ENCODE measurements around the gene DSCAML1. TPM values are rescaled to one million over a fixed set of nuclear protein-coding genes. Genes with fewer than 3 reads are reported as not detected.

The DSCAML1 gene
- total RNA-seq, 4 donors from 2014 or later: 0.29 to 29.1 (median 3.4) TPM

DNA sequence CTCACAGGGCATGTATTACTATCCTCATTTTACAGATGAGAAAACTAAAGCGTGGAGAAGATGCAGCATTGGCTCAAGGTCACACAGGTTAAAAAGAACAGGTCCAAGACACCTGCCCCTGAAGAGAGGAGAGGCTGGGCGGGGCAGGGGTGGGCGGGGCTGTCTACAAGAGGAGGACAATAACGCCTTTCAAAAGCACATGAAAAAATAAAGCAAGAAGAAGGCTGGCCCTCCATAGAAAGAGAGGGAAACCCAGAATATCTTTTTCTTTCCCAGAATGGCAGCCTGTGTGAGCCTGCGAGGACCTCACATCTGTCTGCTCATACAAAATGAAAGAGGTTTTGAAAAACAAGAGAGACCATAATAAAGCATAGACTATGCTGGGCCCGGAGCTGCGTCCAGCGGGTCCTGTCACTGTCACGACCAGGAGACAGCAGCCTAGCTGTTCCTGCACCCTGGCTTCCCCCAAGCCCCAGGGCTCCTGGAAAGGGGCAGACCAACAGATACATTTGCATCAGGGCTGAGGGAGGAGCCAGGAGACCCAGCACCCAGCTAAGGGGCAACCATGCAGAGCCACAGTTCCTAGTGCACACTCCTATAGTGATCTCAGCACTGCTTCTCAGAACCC lies 61.6 kb downstream of the DSCAML1 start:
- no peak for DNase-seq
- no peaks in the 10 kb centered on the region for H3K27me3 ChIP-seq
- H3K36me3 ChIP-seq: no peaks in the 10 kb centered on the region
- no peak overlapping the region for H3K27ac ChIP-seq
- intact Hi-C loops (cut with DNase I; ENCODE audit: low total_unique reads): no loop called here
- H3K4me1 ChIP-seq: no peaks in the 10 kb centered on the region
- no peaks in the 10 kb centered on the region for H3K9me3 ChIP-seq
- H3K4me3 ChIP-seq: no peak overlapping the region
- TF ChIP-seq POLR2A (IDR thresholded peaks at IDR 0.05): no peak
- TF ChIP-seq, protein P1, sequence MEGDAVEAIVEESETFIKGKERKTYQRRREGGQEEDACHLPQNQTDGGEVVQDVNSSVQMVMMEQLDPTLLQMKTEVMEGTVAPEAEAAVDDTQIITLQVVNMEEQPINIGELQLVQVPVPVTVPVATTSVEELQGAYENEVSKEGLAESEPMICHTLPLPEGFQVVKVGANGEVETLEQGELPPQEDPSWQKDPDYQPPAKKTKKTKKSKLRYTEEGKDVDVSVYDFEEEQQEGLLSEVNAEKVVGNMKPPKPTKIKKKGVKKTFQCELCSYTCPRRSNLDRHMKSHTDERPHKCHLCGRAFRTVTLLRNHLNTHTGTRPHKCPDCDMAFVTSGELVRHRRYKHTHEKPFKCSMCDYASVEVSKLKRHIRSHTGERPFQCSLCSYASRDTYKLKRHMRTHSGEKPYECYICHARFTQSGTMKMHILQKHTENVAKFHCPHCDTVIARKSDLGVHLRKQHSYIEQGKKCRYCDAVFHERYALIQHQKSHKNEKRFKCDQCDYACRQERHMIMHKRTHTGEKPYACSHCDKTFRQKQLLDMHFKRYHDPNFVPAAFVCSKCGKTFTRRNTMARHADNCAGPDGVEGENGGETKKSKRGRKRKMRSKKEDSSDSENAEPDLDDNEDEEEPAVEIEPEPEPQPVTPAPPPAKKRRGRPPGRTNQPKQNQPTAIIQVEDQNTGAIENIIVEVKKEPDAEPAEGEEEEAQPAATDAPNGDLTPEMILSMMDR (IDR thresholded peaks at IDR 0.05): no peak

- Histone ChIP-seq H3K27ac (no peak overlapping the region), H3K4me1 (no peaks in the 10 kb centered on the region), H3K27me3 (no peaks in the 10 kb centered on the region), H3K36me3 (no peaks in the 10 kb centered on the region), H3K4me3 (no peak overlapping the region), H3K9me3 (no peaks in the 10 kb centered on the region)
- no peak for TF ChIP-seq POLR2A (IDR thresholded peaks at IDR 0.05)
- TF ChIP-seq, protein P1 (IDR thresholded peaks at IDR 0.05): no peak
- no peak for DNase-seq
- intact Hi-C loops (cut with DNase I; ENCODE audit: low total_unique reads): no loop called here
Measured at GRCh38 chr11:117734601-117735024, 62.4 kb downstream of the DSCAML1 start.

DNA sequence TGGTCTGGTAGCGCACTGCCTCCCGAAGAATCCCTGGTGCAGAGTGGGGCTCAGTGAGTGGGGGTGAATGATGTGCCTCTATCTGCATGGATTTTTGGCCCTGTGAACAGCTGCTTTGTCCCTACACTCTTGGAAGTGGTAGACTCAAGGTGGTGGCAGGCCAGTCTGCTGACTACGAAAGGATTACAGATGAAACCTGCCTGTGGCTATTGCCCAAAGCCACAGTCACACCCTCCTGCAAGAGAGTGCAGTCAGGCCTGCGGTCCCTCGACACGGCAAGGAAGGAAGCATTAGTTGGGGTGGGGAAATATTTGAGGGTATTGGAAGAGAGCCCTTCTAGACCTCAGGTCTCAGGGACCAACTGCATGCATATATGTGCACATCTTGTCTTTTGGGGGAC lies 63.7 kb downstream of the DSCAML1 start:
- no peak for DNase-seq
- Histone ChIP-seq H3K27me3 (no peaks in the 10 kb centered on the region), H3K4me1 (no peaks in the 10 kb centered on the region), H3K36me3 (no peaks in the 10 kb centered on the region), H3K9me3 (no peaks in the 10 kb centered on the region), H3K4me3 (no peak overlapping the region), H3K27ac (no peak overlapping the region)
- intact Hi-C loops (cut with DNase I; ENCODE audit: low total_unique reads): no loop called here
- TF ChIP-seq, protein P1 (IDR thresholded peaks at IDR 0.05): no peak
- no peak for TF ChIP-seq POLR2A (IDR thresholded peaks at IDR 0.05)

DNA sequence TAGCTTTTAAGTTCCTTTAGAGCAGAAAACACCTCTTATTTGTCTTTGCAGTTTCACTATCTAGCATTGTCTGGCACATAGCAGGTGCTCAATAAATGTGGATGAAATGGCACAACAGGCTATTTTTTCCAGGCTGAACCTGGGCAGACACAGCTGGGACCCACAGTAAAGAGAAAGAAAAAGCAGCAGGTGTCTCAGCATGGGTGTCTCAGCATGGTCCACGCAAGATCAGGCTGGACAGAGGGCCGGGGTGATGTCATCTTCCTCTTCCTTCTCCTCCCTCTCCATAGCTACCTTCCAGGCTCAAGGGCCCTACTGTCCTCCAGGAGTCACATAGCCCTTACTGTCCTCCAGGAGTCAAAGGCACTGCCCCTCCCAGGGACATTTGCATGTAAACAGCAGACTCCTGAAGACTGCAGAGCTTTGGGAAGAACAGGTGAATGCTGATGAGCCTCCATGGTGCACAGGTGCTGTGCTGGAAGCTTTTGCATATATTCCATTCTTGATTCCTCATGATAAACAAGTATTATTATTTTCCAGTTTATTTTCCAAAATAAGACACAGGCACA lies 65.2 kb downstream of the DSCAML1 start:
- TF ChIP-seq, protein P1 (IDR thresholded peaks at IDR 0.05): no peak
- no peak for TF ChIP-seq POLR2A (IDR thresholded peaks at IDR 0.05)
- Histone ChIP-seq H3K27me3 (no peaks in the 10 kb centered on the region), H3K27ac (no peak overlapping the region), H3K9me3 (no peaks in the 10 kb centered on the region), H3K36me3 (no peaks in the 10 kb centered on the region), H3K4me1 (no peaks in the 10 kb centered on the region), H3K4me3 (no peak overlapping the region)
- intact Hi-C loops (cut with DNase I; ENCODE audit: low total_unique reads): no loop called here
- DNase-seq: no peak

- no peaks in the 10 kb centered on the region for H3K9me3 ChIP-seq
- H3K27ac ChIP-seq: no peak overlapping the region
- H3K36me3 ChIP-seq: no peaks in the 10 kb centered on the region
- no peaks in the 10 kb centered on the region for H3K4me1 ChIP-seq
- intact Hi-C loops (cut with DNase I; ENCODE audit: low total_unique reads): no loop called here
- no peaks in the 10 kb centered on the region for H3K27me3 ChIP-seq
- DNase-seq: no peak
- no peak overlapping the region for H3K4me3 ChIP-seq
- TF ChIP-seq, protein P1 (IDR thresholded peaks at IDR 0.05): no peak
- TF ChIP-seq POLR2A (IDR thresholded peaks at IDR 0.05): no peak
Measured at GRCh38 chr11:117730208-117730800, 66.7 kb downstream of the DSCAML1 start.

Data from uterus (tissue), 4 donors.